Measurements from ENCODE around the gene SUSD2.

The SUSD2 gene

DNA sequence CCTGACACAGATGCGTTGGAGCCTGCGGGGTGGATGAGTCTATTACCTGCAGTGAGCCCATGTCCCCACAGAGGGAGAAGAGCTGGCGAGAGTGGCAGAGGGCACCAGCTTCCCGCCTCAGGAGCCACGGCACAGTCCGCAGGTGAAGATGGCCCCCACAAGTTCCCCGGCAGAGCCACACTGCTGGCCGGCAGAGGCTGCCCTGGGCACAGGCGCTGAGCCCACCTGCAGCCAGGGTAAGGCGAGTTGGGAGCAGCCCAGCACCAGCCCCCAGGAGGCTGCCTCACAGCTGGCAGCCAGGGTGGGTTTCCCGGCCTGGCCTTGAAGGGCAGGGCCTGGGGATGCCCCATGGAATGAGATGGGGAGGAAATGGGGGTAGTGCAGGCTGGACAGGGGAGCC, 5.2 kb upstream of the SUSD2 start:
- no peak for DNase-seq (ENCODE audit: low read depth, low spot score)
- TF ChIP-seq, protein P1, sequence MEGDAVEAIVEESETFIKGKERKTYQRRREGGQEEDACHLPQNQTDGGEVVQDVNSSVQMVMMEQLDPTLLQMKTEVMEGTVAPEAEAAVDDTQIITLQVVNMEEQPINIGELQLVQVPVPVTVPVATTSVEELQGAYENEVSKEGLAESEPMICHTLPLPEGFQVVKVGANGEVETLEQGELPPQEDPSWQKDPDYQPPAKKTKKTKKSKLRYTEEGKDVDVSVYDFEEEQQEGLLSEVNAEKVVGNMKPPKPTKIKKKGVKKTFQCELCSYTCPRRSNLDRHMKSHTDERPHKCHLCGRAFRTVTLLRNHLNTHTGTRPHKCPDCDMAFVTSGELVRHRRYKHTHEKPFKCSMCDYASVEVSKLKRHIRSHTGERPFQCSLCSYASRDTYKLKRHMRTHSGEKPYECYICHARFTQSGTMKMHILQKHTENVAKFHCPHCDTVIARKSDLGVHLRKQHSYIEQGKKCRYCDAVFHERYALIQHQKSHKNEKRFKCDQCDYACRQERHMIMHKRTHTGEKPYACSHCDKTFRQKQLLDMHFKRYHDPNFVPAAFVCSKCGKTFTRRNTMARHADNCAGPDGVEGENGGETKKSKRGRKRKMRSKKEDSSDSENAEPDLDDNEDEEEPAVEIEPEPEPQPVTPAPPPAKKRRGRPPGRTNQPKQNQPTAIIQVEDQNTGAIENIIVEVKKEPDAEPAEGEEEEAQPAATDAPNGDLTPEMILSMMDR (IDR thresholded peaks at IDR 0.05; ENCODE audit: insufficient read depth, low read length, missing control alignments), result no peak

DNA sequence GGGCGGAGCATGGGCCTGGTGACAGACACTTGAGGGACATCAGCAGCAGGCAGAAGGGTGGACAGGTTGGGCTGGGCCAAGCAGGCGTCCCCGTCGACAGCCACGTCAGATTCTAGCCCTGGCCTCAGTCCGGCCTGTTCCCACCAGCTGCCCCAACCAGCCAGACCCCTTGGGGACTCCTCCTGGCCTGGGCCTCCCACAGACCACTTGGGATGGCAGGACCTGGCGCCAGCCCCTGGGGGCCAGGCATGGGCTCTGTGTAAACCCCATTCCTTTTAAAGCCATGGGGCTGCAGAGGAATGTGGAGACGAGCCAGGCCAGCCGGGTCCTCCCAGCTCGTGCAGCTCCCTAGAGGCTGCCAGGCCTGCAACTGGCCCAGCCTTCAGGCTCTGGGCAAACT, 4.7 kb upstream of the SUSD2 start:
- ChIA-PET POLR2A (interaction anchor here (0.6 kb wide), 1 partner anchor 9 kb away, joined by 3 read pairs; no protein-coding TSS in a partner anchor), CTCF (interaction anchor here (1.0 to 7.3 kb wide), 8 partner anchors 7 to 141 kb away, joined by 3 to 92 read pairs (median 29); no protein-coding TSS in a partner anchor)
- TF ChIP-seq, protein P1 (IDR thresholded peaks at IDR 0.05; ENCODE audit: insufficient read depth, low read length, missing control alignments), result no peak
- DNase-seq (ENCODE audit: low read depth, low spot score), result no peak
- no peak overlapping the region for H3K4me3 ChIP-seq (ENCODE audit: low read depth, low read length)

More for the DNA sequence above, 5.2 kb upstream of the SUSD2 start:
- no peak overlapping the region for H3K4me3 ChIP-seq (ENCODE audit: low read depth, low read length)
- CTCF ChIA-PET, result interaction anchor here (0.6 to 7.3 kb wide), 14 partner anchors 11 to 296 kb away, joined by 3 to 92 read pairs (median 6); no protein-coding TSS in a partner anchor
- POLR2A ChIA-PET, result no interaction called here

DNA sequence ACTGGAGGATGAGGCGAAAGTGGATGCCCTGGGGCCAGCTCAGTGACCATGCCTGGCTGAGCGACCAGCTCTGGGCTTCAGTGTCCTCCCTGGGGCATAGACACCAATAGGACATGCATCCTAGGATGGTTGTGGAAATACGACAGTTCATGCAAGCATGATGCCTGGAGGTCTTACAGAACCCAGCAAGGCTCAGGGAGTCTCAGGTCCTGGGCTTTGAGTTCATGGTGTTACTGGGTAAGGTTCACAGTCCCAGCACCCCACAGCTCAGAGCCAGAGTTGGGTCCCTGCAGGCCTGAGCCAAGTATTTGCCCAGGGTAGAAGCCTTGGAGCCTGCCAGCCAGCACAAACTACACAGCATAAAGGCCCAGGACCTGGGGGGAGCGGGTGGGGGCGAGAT, 4.2 kb upstream of the SUSD2 start:
- CTCF ChIA-PET, result interaction anchor here (1.0 to 7.3 kb wide), 8 partner anchors 8 to 141 kb away, joined by 3 to 92 read pairs (median 29); no protein-coding TSS in a partner anchor
- DNase-seq (ENCODE audit: low read depth, low spot score), result no peak
- POLR2A ChIA-PET, result interaction anchor here (0.6 kb wide), 1 partner anchor 9 kb away, joined by 3 read pairs; no protein-coding TSS in a partner anchor
- TF ChIP-seq, protein P1 (IDR thresholded peaks at IDR 0.05; ENCODE audit: insufficient read depth, low read length, missing control alignments), result no peak
- no peak overlapping the region for H3K4me3 ChIP-seq (ENCODE audit: low read depth, low read length)

DNA sequence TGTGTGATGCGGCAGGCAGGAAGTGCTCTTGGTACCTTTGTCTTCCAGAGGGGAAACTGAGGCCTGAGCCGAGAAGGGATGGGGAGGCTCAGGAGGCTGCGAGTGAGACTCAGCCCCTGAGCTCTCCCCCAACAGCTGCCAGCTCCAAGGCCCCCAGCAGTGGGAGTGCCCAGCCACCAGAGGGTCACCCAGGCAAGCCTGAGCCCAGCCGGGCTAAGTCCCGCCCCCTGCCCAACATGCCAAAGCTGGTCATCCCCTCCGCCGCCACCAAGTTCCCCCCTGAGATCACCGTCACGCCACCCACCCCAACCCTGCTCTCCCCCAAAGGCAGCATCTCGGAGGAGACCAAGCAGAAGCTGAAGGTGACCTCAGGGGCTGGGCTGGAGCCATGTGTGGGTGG, 3.8 kb upstream of the SUSD2 start:
- CTCF ChIA-PET, result interaction anchor here (1.0 to 7.3 kb wide), 8 partner anchors 8 to 142 kb away, joined by 3 to 92 read pairs (median 29); no protein-coding TSS in a partner anchor
- DNase-seq (ENCODE audit: low read depth, low spot score), result no peak
- TF ChIP-seq, protein P1 (IDR thresholded peaks at IDR 0.05; ENCODE audit: insufficient read depth, low read length, missing control alignments), result no peak
- H3K4me3 ChIP-seq (ENCODE audit: low read depth, low read length), result no peak overlapping the region
- POLR2A ChIA-PET, result no interaction called here

DNA sequence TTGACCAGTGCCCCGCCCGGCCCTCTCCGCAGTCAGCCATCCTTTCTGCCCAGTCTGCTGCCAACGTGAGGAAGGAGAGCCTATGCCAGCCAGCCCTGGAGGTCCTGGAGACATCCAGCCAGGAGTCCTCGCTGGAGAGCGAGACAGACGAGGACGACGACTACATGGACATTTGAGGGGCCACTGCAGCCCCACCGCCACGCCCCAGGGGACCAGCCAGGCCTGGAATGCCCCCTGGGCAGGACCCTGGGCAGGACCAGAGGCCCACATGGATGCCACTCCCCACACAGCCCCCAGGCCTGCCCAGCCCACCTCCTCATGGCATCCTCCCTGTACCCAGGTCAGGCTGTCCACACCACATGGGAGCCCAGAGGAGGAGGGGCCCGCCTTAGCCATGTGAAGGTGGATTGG, 3.3 kb upstream of the SUSD2 start:
- ChIA-PET POLR2A (no interaction called here), CTCF (interaction anchor here (0.6 to 7.3 kb wide), 8 partner anchors 9 to 132 kb away, joined by 3 to 92 read pairs (median 26); no protein-coding TSS in a partner anchor)
- DNase-seq (ENCODE audit: low read depth, low spot score), result no peak
- no peak overlapping the region for H3K4me3 ChIP-seq (ENCODE audit: low read depth, low read length)
- TF ChIP-seq, protein P1 (IDR thresholded peaks at IDR 0.05; ENCODE audit: insufficient read depth, low read length, missing control alignments), result no peak

DNA sequence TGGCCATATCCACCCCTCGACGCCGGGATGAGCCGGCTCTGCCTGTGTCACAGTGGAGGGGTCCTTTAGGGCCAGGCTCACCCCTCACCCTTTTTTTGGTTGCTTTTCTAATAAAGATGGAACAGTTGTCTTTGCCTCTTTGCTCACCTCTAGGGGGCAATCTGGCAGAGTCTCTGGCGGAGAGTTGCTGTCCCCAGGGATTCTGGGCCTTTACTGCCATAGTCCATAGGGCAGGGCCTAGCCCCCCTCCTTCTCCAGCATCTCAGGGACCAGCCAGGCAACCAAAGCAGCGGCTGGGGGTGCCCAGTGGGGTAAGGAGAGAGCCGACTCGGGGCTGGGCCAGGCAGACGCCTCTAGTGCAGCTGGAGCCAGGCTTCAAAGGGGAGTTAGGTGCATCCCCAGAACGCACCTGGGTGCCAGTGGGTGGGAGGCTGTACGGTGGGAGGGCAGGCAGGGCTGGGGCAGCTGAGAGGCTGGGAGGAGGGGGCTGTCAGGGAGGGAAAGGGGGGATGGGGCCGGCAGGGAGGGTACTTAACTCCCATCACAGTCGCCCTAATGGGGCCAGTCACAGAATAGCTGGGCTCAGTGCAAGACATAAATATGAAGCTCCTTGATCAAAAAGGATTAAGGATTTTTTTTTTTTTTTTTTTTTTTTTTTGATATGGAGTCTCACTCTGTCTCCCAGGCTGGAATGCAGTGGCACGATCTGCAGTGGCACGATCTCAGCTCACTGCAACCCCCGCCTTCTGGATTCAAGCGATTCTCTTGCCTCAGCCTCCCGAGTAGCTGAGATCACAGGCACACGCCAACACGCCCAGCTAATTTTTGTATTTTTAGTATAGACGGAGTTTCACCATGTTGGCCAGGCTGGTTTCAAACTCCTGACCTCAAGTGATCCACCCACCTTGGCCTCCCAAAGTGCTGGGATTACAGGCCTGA, 2.5 kb upstream of the SUSD2 start:
- CTCF ChIA-PET, result interaction anchor here (0.6 to 3.3 kb wide), 8 partner anchors 9 to 194 kb away, joined by 3 to 17 read pairs (median 4); no protein-coding TSS in a partner anchor
- POLR2A ChIA-PET, result interaction anchor here (0.6 kb wide), 1 partner anchor 168 kb away, joined by 3 read pairs; the partner anchor contains the start of gene CABIN1
- H3K4me3 ChIP-seq (ENCODE audit: low read depth, low read length), result no peak overlapping the region
- TF ChIP-seq, protein P1 (IDR thresholded peaks at IDR 0.05; ENCODE audit: insufficient read depth, low read length, missing control alignments), result peak; percentile 27
- DNase-seq (ENCODE audit: low read depth, low spot score), result no peak

All from AG04449 (cell line).